Astrocyte of the spinal cord (primary cell): Measurements from ENCODE around the gene NECAB2.

ENCODE experiments used
- DNase-seq: peaks from one replicate; pipeline ENCODE4 v3.0.0; 2011; ENCODE audit warnings: low read depth, low spot score
- H3K4me3 ChIP-seq: 2 replicates; pipeline ENCODE4 v1.5.1; 2011; ENCODE audit warnings: low read depth, mild to moderate bottlenecking, low read length, moderate library complexity
- CTCF ChIP-seq: IDR thresholded peaks from 2 replicates; pipeline ENCODE4 v1.5.1; 2012; ENCODE audit warnings: low read depth, mild to moderate bottlenecking, low read length, inconsistent platforms
- in situ Hi-C: cut with HindIII; loops from 2 replicates; pipeline ENCODE4 v1.10.0; 2017; ENCODE audit warnings: low sequenced_read_pairs

The NECAB2 gene

GRCh38 chr16:84013787-84014569 lies 45.9 kb downstream of the NECAB2 start:
- peak; percentile 54 for DNase-seq
- no peak for TF ChIP-seq CTCF
- in situ Hi-C loops, result no loop called here
- no peak overlapping the region for H3K4me3 ChIP-seq

GRCh38 chr16:84014570-84015327 lies 46.7 kb downstream of the NECAB2 start:
- TF ChIP-seq CTCF, result no peak
- in situ Hi-C loops, result no loop called here
- no peak overlapping the region for H3K4me3 ChIP-seq

GRCh38 chr16:84015399-84015798 lies 47.4 kb downstream of the NECAB2 start:
- no peak for DNase-seq
- in situ Hi-C loops, result no loop called here
- no peak for TF ChIP-seq CTCF
- H3K4me3 ChIP-seq, result no peak overlapping the region

More at GRCh38 chr16:84014570-84015327, 46.7 kb downstream of the NECAB2 start:
- DNase-seq, result no peak

- TF ChIP-seq CTCF, result no peak
- H3K4me3 ChIP-seq, result no peak overlapping the region
- in situ Hi-C loops, result no loop called here
- no peak for DNase-seq
Measured at GRCh38 chr16:84016477-84016876, 48.4 kb downstream of the NECAB2 start.

GRCh38 chr16:84018710-84019109 lies 50.7 kb downstream of the NECAB2 start:
- TF ChIP-seq CTCF, result no peak
- DNase-seq, result no peak
- in situ Hi-C loops, result no loop called here
- no peak overlapping the region for H3K4me3 ChIP-seq

GRCh38 chr16:84020353-84020752 lies 52.3 kb downstream of the NECAB2 start:
- no peak overlapping the region for H3K4me3 ChIP-seq
- DNase-seq, result no peak
- TF ChIP-seq CTCF, result no peak
- in situ Hi-C loops, result no loop called here
